VCaP (cell line): ENCODE data around the gene COL3A1.
A peak's percentile ranks its signal among the peaks of the same experiment; 100 is the strongest.

Source experiments
- H3K27ac ChIP-seq: fragments of 450-650 bp; 2 replicates; pipeline ENCODE4 v1.5.1; 2017
- TF ChIP-seq, protein P1 (sequence below): fragments of 450-650 bp; conservative IDR thresholded peaks from 2 replicates; pipeline ENCODE4 v1.5.1; 2017; ENCODE audit warnings: mild to moderate bottlenecking, moderate library complexity

Gene COL3A1

DNA sequence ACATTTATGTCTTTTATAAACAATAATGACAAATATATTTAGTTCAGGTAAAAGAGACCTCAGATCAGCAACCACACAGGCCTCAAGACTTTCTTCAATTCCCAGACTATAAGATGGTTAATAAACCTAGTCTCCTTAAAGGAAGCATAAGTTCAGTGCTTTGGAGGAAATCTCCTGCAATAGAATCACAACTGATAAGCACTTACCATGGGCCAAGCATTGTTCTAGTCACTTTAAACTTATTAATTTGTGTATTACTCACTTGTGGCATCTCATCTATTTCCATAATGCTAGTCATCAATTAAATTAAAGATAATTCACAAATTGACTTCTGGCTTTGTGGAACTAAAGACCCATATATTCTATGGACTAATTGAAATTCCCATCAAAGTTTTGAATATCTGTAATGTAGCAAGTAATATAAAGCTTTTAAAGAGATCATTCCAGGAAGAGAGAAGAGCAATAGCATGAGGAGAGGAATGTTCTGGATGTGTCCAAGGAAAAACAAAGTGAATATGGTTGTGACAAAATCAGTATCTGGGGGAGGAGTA is 42.2 kb downstream of the COL3A1 start:
- no peak overlapping the region for H3K27ac ChIP-seq
- TF ChIP-seq, protein P1, sequence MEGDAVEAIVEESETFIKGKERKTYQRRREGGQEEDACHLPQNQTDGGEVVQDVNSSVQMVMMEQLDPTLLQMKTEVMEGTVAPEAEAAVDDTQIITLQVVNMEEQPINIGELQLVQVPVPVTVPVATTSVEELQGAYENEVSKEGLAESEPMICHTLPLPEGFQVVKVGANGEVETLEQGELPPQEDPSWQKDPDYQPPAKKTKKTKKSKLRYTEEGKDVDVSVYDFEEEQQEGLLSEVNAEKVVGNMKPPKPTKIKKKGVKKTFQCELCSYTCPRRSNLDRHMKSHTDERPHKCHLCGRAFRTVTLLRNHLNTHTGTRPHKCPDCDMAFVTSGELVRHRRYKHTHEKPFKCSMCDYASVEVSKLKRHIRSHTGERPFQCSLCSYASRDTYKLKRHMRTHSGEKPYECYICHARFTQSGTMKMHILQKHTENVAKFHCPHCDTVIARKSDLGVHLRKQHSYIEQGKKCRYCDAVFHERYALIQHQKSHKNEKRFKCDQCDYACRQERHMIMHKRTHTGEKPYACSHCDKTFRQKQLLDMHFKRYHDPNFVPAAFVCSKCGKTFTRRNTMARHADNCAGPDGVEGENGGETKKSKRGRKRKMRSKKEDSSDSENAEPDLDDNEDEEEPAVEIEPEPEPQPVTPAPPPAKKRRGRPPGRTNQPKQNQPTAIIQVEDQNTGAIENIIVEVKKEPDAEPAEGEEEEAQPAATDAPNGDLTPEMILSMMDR = no peak

DNA sequence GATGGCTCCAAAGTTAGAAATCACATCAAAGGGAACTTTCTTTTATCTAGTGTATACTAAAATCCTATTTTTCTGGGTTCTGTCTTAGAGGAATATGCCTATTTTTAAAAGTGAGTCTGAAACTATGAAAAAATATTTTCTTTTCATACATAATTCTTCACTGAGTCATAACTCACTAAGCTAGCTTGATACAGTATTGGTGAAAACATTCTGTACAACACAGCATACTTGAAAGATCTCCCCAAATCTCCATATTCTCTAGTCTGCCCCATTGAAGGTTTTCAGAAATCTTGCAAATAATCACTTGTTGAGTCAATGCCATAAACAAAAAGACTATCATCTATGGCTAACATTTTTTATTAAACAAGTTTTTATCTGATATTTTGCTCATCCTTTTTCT is 44.5 kb downstream of the COL3A1 start:
- no peak overlapping the region for H3K27ac ChIP-seq
- TF ChIP-seq, protein P1 = no peak

DNA sequence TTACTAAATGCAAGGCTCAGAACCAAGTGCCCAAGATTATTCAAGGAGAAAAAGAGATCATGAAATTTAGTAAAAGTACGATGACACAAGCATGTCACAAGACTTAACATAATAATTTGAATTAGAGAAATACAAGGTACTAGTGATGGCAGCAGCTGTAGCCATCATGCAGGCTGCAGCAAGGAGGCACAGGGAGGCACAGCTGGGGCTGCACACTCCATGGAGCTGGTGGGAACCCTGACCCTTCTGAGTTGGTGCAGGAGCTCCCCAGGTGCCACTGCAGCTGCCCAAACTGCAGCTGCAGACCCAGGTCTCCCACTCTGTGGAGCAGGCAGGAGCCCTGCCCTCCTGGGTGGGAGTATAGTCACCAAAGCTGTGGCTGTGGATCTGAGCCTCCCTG is 46.0 kb downstream of the COL3A1 start:
- H3K27ac ChIP-seq = no peak overlapping the region
- TF ChIP-seq, protein P1 = no peak

DNA sequence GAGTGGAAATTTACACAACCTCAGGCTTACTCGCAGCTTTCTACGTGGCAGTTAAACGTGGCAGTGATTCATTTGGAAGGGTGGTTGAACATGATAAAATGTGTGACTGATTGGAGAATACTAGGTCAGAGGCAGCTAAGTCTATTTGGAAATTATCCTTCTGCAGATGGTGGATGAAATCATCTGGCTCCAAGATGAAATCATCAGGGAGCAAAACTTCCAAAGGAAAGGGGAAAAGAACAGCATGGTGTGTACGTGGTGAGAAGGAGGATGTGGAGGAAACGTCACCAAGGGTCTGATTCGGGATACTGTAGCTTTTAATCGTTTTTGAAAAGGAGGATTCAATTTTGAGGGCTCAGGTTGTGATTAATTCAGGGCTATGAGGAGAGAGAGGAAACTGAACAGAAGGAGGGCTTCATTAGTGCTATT is 47.9 kb downstream of the COL3A1 start:
- TF ChIP-seq, protein P1 = no peak

DNA sequence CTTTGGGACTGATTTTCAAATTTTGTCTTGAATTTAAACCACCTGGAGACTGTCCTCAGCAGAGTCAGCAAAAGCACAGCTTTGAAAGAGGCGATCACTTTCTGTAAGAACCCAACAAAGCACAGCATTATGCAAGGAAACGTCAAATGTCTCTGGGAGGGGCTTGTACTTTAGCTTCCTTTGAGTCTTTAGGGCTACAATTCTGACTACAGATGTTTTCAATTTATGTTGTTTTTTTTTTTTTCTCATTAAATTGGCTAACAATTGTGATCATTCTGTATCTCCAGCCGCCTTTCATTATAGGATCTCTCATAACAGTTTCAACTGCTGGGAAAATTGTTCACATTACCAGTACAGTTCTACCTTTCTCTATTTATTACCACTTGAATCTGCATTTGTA is 48.3 kb downstream of the COL3A1 start:
- TF ChIP-seq, protein P1 = no peak
- no peak overlapping the region for H3K27ac ChIP-seq

More for the DNA sequence above, 47.9 kb downstream of the COL3A1 start:
- no peak overlapping the region for H3K27ac ChIP-seq

DNA sequence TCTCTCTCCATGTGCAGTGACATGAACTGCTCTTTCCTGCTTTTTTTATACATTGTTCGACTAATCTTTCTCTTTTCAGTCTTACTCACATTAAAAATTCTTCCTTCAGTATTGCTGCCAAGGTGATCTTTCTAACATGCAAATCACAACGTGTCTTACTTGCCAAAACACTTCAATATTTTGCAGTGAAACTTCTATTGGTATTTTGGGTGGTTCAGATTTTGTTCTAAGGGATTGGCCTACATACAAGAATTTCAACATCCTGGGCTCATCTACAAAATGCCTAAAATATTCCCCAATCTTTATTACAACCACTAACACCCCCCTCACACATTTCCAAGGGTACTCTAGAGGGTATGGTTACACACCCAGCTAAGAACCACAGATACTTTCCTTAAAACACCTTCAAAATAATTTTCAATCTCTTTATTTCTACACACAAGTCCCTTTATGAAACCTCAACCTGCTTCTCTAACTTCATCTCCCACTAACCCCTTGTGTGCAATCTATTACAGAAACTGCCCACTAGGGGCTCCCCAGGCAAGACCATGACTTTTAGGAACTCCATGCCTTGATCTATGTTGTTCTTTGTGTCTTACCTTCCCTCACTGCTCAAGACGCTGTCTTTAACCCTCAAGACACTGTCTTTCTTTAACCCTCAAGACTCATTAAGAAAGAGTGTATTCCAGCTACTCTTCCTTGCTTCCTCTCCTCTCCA is 50.9 kb downstream of the COL3A1 start:
- no peak overlapping the region for H3K27ac ChIP-seq
- TF ChIP-seq, protein P1 = peak; percentile 30

DNA sequence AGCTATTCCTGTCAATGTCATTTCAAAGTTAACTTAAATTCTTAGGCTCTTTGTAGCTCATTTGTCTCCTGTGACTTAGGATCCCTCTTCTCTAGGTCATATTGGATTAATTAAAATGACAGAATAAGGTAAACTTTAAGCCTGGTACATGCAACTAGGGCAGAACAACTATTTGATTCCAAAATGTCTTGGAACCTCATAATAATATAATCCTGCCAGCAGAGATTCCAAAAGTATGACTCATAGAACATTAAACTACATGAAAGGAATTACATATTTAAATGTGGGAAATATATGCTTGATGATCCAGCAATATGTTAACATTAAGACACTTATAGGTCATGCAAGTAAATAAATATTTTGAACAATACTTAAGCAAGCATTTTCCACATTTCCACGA is 63.3 kb downstream of the COL3A1 start:
- no peak overlapping the region for H3K27ac ChIP-seq
- TF ChIP-seq, protein P1 = no peak
